Measurements from ENCODE around the gene ADAMTS6. TPM values are rescaled to one million over a fixed set of nuclear protein-coding genes. Genes with fewer than 3 reads are reported as not detected.

ADAMTS6 gene
- total and polyA plus RNA-seq, 2 experiments from 2014 or later: 0.78 to 2.0 TPM

DNA sequence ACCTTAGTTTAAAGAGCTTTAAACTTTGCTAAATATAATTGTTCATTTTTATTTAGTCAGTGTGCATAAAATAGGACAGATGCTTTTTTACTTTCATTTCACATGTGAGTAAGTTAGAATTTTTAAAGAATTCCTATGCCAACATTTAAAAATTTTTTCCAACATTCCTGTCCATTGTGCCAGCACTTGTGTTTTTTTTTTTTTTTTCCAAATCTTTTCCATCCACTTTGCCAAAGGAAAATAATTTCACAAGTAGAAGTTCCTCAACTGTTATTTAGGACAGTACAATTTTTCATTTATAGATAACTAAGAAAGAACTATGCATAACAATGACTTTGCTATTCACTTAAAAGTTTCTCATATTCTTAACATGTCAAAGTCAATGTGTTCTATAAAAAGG, 189.5 kb downstream of the ADAMTS6 start (continued):
- TF ChIP-seq, protein P1, sequence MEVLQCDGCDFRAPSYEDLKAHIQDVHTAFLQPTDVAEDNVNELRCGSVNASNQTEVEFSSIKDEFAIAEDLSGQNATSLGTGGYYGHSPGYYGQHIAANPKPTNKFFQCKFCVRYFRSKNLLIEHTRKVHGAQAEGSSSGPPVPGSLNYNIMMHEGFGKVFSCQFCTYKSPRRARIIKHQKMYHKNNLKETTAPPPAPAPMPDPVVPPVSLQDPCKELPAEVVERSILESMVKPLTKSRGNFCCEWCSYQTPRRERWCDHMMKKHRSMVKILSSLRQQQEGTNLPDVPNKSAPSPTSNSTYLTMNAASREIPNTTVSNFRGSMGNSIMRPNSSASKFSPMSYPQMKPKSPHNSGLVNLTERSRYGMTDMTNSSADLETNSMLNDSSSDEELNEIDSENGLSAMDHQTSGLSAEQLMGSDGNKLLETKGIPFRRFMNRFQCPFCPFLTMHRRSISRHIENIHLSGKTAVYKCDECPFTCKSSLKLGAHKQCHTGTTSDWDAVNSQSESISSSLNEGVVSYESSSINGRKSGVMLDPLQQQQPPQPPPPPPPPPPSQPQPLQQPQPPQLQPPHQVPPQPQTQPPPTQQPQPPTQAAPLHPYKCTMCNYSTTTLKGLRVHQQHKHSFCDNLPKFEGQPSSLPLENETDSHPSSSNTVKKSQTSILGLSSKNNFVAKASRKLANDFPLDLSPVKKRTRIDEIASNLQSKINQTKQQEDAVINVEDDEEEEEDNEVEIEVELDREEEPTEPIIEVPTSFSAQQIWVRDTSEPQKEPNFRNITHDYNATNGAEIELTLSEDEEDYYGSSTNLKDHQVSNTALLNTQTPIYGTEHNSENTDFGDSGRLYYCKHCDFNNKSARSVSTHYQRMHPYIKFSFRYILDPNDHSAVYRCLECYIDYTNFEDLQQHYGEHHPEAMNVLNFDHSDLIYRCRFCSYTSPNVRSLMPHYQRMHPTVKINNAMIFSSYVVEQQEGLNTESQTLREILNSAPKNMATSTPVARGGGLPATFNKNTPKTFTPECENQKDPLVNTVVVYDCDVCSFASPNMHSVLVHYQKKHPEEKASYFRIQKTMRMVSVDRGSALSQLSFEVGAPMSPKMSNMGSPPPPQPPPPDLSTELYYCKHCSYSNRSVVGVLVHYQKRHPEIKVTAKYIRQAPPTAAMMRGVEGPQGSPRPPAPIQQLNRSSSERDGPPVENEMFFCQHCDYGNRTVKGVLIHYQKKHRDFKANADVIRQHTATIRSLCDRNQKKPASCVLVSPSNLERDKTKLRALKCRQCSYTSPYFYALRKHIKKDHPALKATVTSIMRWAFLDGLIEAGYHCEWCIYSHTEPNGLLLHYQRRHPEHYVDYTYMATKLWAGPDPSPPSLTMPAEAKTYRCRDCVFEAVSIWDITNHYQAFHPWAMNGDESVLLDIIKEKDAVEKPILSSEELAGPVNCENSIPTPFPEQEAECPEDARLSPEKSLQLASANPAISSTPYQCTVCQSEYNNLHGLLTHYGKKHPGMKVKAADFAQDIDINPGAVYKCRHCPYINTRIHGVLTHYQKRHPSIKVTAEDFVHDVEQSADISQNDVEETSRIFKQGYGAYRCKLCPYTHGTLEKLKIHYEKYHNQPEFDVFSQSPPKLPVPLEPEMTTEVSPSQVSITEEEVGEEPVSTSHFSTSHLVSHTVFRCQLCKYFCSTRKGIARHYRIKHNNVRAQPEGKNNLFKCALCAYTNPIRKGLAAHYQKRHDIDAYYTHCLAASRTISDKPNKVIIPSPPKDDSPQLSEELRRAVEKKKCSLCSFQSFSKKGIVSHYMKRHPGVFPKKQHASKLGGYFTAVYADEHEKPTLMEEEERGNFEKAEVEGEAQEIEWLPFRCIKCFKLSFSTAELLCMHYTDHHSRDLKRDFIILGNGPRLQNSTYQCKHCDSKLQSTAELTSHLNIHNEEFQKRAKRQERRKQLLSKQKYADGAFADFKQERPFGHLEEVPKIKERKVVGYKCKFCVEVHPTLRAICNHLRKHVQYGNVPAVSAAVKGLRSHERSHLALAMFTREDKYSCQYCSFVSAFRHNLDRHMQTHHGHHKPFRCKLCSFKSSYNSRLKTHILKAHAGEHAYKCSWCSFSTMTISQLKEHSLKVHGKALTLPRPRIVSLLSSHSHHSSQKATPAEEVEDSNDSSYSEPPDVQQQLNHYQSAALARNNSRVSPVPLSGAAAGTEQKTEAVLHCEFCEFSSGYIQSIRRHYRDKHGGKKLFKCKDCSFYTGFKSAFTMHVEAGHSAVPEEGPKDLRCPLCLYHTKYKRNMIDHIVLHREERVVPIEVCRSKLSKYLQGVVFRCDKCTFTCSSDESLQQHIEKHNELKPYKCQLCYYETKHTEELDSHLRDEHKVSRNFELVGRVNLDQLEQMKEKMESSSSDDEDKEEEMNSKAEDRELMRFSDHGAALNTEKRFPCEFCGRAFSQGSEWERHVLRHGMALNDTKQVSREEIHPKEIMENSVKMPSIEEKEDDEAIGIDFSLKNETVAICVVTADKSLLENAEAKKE (CRISPR knock-in tag; IDR thresholded peaks at IDR 0.05): no peak
- no peak for TF ChIP-seq POLR2AphosphoS5 (IDR thresholded peaks at IDR 0.05; ENCODE audit: low read depth)
- no peak for TF ChIP-seq CREB1 (CRISPR knock-in tag; IDR thresholded peaks at IDR 0.05; ENCODE audit: low read depth)
- TF ChIP-seq EZH2 (IDR thresholded peaks at IDR 0.05; ENCODE audit: low read depth, unreplicated experiment): no peak
- TF ChIP-seq, protein P2, sequence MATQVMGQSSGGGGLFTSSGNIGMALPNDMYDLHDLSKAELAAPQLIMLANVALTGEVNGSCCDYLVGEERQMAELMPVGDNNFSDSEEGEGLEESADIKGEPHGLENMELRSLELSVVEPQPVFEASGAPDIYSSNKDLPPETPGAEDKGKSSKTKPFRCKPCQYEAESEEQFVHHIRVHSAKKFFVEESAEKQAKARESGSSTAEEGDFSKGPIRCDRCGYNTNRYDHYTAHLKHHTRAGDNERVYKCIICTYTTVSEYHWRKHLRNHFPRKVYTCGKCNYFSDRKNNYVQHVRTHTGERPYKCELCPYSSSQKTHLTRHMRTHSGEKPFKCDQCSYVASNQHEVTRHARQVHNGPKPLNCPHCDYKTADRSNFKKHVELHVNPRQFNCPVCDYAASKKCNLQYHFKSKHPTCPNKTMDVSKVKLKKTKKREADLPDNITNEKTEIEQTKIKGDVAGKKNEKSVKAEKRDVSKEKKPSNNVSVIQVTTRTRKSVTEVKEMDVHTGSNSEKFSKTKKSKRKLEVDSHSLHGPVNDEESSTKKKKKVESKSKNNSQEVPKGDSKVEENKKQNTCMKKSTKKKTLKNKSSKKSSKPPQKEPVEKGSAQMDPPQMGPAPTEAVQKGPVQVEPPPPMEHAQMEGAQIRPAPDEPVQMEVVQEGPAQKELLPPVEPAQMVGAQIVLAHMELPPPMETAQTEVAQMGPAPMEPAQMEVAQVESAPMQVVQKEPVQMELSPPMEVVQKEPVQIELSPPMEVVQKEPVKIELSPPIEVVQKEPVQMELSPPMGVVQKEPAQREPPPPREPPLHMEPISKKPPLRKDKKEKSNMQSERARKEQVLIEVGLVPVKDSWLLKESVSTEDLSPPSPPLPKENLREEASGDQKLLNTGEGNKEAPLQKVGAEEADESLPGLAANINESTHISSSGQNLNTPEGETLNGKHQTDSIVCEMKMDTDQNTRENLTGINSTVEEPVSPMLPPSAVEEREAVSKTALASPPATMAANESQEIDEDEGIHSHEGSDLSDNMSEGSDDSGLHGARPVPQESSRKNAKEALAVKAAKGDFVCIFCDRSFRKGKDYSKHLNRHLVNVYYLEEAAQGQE (IDR thresholded peaks at IDR 0.05; ENCODE audit: unreplicated experiment): no peak
- TF ChIP-seq STAT1 (IDR thresholded peaks at IDR 0.05; ENCODE audit: unreplicated experiment): no peak
- TF ChIP-seq, protein P3, sequence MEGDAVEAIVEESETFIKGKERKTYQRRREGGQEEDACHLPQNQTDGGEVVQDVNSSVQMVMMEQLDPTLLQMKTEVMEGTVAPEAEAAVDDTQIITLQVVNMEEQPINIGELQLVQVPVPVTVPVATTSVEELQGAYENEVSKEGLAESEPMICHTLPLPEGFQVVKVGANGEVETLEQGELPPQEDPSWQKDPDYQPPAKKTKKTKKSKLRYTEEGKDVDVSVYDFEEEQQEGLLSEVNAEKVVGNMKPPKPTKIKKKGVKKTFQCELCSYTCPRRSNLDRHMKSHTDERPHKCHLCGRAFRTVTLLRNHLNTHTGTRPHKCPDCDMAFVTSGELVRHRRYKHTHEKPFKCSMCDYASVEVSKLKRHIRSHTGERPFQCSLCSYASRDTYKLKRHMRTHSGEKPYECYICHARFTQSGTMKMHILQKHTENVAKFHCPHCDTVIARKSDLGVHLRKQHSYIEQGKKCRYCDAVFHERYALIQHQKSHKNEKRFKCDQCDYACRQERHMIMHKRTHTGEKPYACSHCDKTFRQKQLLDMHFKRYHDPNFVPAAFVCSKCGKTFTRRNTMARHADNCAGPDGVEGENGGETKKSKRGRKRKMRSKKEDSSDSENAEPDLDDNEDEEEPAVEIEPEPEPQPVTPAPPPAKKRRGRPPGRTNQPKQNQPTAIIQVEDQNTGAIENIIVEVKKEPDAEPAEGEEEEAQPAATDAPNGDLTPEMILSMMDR (conservative IDR thresholded peaks at IDR 0.05; ENCODE audit: low read depth in 2 of 2): no peak
- TF ChIP-seq ZNF331 (CRISPR knock-in tag; IDR thresholded peaks at IDR 0.05; ENCODE audit: low read depth): no peak
- TF ChIP-seq ZNF114 (CRISPR knock-in tag; IDR thresholded peaks at IDR 0.05): no peak
- TF ChIP-seq EZH2phosphoT487 (IDR thresholded peaks at IDR 0.05; ENCODE audit: unreplicated experiment): no peak
- TF ChIP-seq NANOG (IDR thresholded peaks at IDR 0.05; ENCODE audit: borderline replicate concordance): no peak

All from GM23338 (cell line).